ENCODE results near the gene MAML2.

The MAML2 gene

DNA sequence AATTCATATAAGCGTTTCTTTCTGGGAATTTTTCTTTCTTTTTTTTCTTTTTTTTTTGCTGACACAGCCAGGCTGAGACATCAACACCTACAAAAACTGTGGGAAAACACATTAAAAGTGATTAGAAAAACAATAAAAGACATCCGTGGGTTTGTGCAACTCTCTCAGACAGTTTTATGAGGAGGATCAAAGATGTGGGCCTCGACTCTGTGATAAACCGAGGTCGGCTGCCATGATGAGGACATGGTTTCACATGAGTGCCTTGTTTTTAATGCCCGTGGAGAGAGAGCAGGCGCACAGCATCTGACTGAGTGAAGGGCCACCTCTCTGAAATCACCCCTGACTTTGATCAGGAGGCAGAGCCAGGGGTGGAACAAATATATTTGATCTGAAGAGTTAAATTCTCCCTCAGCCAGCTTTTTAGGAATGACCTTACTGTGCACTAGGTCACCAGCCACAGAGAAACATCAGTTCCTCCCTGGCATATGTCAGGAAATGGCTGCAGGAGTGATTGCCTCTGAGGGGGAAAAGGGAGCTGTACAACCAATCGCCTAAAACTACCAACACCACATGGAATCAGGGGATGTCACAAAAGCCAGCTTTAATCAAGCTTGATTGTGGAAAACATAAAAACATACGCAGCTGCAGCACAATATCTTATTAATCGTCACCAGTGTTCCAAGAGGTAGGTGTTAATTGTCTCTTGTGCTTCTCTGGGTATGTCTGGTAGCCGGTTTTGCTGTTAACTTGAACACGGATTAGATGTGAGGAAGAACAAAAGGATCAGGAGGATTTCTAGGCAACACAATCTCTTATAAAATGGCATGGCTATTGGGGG lies 164.7 kb downstream of the MAML2 start:
- no peak overlapping the region for H3K4me3 ChIP-seq (ENCODE audit: low read depth, low read length)
- no peak for TF ChIP-seq CTCF (IDR thresholded peaks at IDR 0.05; ENCODE audit: low read depth, low read length, missing control alignments)
- DNase-seq (ENCODE audit: low read depth), result no peak

GRCh38 chr11:96177146-96177545 lies 165.8 kb downstream of the MAML2 start:
- H3K4me3 ChIP-seq (ENCODE audit: low read depth, low read length), result no peak overlapping the region
- DNase-seq (ENCODE audit: low read depth), result no peak
- TF ChIP-seq CTCF (IDR thresholded peaks at IDR 0.05; ENCODE audit: low read depth, low read length, missing control alignments), result no peak

GRCh38 chr11:96173906-96174305 lies 169.1 kb downstream of the MAML2 start:
- TF ChIP-seq CTCF (IDR thresholded peaks at IDR 0.05; ENCODE audit: low read depth, low read length, missing control alignments), result no peak
- no peak for DNase-seq (ENCODE audit: low read depth)
- H3K4me3 ChIP-seq (ENCODE audit: low read depth, low read length), result no peak overlapping the region

GRCh38 chr11:96173422-96173821 lies 169.6 kb downstream of the MAML2 start:
- no peak for TF ChIP-seq CTCF (IDR thresholded peaks at IDR 0.05; ENCODE audit: low read depth, low read length, missing control alignments)
- H3K4me3 ChIP-seq (ENCODE audit: low read depth, low read length), result no peak overlapping the region
- DNase-seq (ENCODE audit: low read depth), result no peak

- no peak for DNase-seq (ENCODE audit: low read depth)
- H3K4me3 ChIP-seq (ENCODE audit: low read depth, low read length), result no peak overlapping the region
- TF ChIP-seq CTCF (IDR thresholded peaks at IDR 0.05; ENCODE audit: low read depth, low read length, missing control alignments), result no peak
These were observed 170.4 kb downstream of the MAML2 start for GRCh38 chr11:96172604-96173003.

- no peak for DNase-seq (ENCODE audit: low read depth)
- no peak overlapping the region for H3K4me3 ChIP-seq (ENCODE audit: low read depth, low read length)
- TF ChIP-seq CTCF (IDR thresholded peaks at IDR 0.05; ENCODE audit: low read depth, low read length, missing control alignments), result no peak
These were observed 173.7 kb downstream of the MAML2 start for GRCh38 chr11:96169250-96169649.

DNA sequence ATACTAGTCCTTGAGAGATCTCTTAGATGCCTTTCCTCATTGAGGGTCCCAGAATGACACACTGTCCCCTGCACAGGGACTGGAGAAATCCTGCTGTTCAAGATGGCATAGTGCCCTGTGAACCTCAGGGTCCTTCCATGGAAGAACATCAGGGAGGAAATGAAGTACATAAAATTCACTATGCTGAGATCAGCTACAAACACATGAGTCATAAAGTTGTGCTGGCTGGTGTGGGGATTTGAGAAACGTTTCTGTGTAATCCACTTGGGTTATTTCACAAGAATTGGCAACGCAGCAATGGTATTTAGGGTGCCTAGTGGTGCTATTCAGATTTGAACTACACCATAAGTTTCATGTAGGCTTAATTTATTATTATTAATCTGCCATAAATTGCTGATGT lies 174.4 kb downstream of the MAML2 start:
- no peak for TF ChIP-seq CTCF (IDR thresholded peaks at IDR 0.05; ENCODE audit: low read depth, low read length, missing control alignments)
- H3K4me3 ChIP-seq (ENCODE audit: low read depth, low read length), result no peak overlapping the region
- DNase-seq (ENCODE audit: low read depth), result no peak

All from GM12864 (cell line).